ENCODE data around the gene HOXA2. TPM values are rescaled to one million over a fixed set of nuclear protein-coding genes. Genes with fewer than 3 reads are reported as not detected.
A peak's percentile ranks its signal among the peaks of the same experiment; 100 is the strongest.

HOXA2 gene
- total and polyA plus RNA-seq, 2 of the 13 experiments (the other 11 are each of a cell fraction or from before 2014, with no cell fraction given) = 0.22 to 0.29 TPM

GRCh38 chr7:27097686-27098577 lies 4.6 kb downstream of the HOXA2 start:
- FAIRE-seq (no peak), ATAC-seq (no peak), DNase-seq (ENCODE audit: low spot score) (no peak)
- no peak overlapping the region for H3K9ac ChIP-seq (ENCODE audit: insufficient read depth, low read depth, low read length)
- H3K4me1 ChIP-seq (ENCODE audit: insufficient read depth, low read length) = peaks cover 12% of the 10 kb centered on the region; the same call in 1 of the 2 replicates
- no peaks in the 10 kb centered on the region for H3K36me3 ChIP-seq (replicated peaks in 1 of 2; ENCODE audit: control insufficient read depth in 1 of 2, insufficient read depth in 2 of 2, low read length in 2 of 2)
- 85% methylated on average over 34 of the region's 35 CpGs for WGBS (ENCODE audit: low lambda C conversion rate)
- ChIA-PET POLR2A (interaction anchor here (1.6 kb wide), 1 partner anchor 24 kb away, joined by 9 read pairs; no protein-coding TSS in a partner anchor), CTCF (ENCODE audit: low intra/inter-chr PET ratio, low total read pairs) (no interaction called here)
- no TSS peak for BruUV-seq (replicated peaks)
- H3K27ac ChIP-seq (ENCODE audit: extremely low read length, insufficient read depth, low read length) = no peak overlapping the region
- no peak overlapping the region for H3K4me3 ChIP-seq (replicated peaks in 1 of 3; ENCODE audit: insufficient read depth in 1 of 3, low read depth in 2 of 3, low read length in 3 of 3)
- H3K4me2 ChIP-seq (ENCODE audit: low read depth, low read length) = peak overlapping the region; percentile 78; the same call in 1 of the 2 replicates
- no peak overlapping the region for H2AFZ ChIP-seq (ENCODE audit: low read length)
- H3K27me3 ChIP-seq (ENCODE audit: control insufficient read depth in 1 of 2, insufficient read depth in 2 of 2, low read length in 2 of 2) = no peaks in the 10 kb centered on the region
- H3K79me2 ChIP-seq (ENCODE audit: insufficient read depth, low read length) = no peaks in the 10 kb centered on the region
- H4K20me1 ChIP-seq (ENCODE audit: insufficient read depth, low read length) = no peaks in the 10 kb centered on the region
- intact Hi-C loops (cut with micrococcal nuclease; ENCODE audit: unreplicated experiment) = no loop called here
- H3K9me3 ChIP-seq (ENCODE audit: low read length) = no peaks in the 10 kb centered on the region
- in situ Hi-C loops (cut with HindIII; ENCODE audit: extremely low pct_ligation_motif_present, low pct_unique_long_range_greater_than_20kb) = no loop called here
- no peak for TF ChIP-seq HOXA5 (CRISPR knock-in tag; IDR thresholded peaks at IDR 0.05)
- TF ChIP-seq ZXDC (CRISPR knock-in tag; IDR thresholded peaks at IDR 0.05) = no peak
- TF ChIP-seq ZNF652 (CRISPR knock-in tag; IDR thresholded peaks at IDR 0.05; ENCODE audit: borderline replicate concordance, low read depth) = no peak
- TF ChIP-seq NFKBIZ (CRISPR knock-in tag; IDR thresholded peaks at IDR 0.05) = no peak
- TF ChIP-seq SNAI1 (CRISPR knock-in tag; IDR thresholded peaks at IDR 0.05; ENCODE audit: borderline replicate concordance) = no peak
- TF ChIP-seq THAP11 (CRISPR knock-in tag; IDR thresholded peaks at IDR 0.05) = no peak
- TF ChIP-seq ZNF816 (CRISPR knock-in tag; IDR thresholded peaks at IDR 0.05; ENCODE audit: borderline replicate concordance) = no peak
- TF ChIP-seq RBM39 (IDR thresholded peaks at IDR 0.05; ENCODE audit: low read depth, low read length, poor library complexity, severe bottlenecking) = no peak
- TF ChIP-seq, protein P1, sequence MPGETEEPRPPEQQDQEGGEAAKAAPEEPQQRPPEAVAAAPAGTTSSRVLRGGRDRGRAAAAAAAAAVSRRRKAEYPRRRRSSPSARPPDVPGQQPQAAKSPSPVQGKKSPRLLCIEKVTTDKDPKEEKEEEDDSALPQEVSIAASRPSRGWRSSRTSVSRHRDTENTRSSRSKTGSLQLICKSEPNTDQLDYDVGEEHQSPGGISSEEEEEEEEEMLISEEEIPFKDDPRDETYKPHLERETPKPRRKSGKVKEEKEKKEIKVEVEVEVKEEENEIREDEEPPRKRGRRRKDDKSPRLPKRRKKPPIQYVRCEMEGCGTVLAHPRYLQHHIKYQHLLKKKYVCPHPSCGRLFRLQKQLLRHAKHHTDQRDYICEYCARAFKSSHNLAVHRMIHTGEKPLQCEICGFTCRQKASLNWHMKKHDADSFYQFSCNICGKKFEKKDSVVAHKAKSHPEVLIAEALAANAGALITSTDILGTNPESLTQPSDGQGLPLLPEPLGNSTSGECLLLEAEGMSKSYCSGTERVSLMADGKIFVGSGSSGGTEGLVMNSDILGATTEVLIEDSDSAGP (CRISPR knock-in tag; IDR thresholded peaks at IDR 0.05; ENCODE audit: borderline replicate concordance) = no peak
- TF ChIP-seq ARNT (IDR thresholded peaks at IDR 0.05) = no peak
- TF ChIP-seq HOXA7 (CRISPR knock-in tag; IDR thresholded peaks at IDR 0.05) = no peak
- TF ChIP-seq MEF2D (CRISPR knock-in tag; IDR thresholded peaks at IDR 0.05) = no peak
- no peak for TF ChIP-seq SUZ12 (IDR thresholded peaks at IDR 0.05; ENCODE audit: low read depth, low read length)
- no peak for TF ChIP-seq ZNF367 (CRISPR knock-in tag; IDR thresholded peaks at IDR 0.05; ENCODE audit: borderline replicate concordance)
- no peak for TF ChIP-seq ZNF766 (CRISPR knock-in tag; IDR thresholded peaks at IDR 0.05; ENCODE audit: borderline replicate concordance)
- no peak for TF ChIP-seq ZNF768 (CRISPR knock-in tag; IDR thresholded peaks at IDR 0.05)
- TF ChIP-seq, protein P2, sequence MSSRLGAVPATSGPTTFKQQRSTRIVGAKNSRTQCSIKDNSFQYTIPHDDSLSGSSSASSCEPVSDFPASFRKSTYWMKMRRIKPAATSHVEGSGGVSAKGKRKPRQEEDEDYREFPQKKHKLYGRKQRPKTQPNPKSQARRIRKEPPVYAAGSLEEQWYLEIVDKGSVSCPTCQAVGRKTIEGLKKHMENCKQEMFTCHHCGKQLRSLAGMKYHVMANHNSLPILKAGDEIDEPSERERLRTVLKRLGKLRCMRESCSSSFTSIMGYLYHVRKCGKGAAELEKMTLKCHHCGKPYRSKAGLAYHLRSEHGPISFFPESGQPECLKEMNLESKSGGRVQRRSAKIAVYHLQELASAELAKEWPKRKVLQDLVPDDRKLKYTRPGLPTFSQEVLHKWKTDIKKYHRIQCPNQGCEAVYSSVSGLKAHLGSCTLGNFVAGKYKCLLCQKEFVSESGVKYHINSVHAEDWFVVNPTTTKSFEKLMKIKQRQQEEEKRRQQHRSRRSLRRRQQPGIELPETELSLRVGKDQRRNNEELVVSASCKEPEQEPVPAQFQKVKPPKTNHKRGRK (CRISPR knock-in tag; IDR thresholded peaks at IDR 0.05) = no peak
- no peak for TF ChIP-seq MXD1 (CRISPR knock-in tag; IDR thresholded peaks at IDR 0.05)

Measured in HepG2 (cell line).